ENCODE results near the gene BAX.

DNA sequence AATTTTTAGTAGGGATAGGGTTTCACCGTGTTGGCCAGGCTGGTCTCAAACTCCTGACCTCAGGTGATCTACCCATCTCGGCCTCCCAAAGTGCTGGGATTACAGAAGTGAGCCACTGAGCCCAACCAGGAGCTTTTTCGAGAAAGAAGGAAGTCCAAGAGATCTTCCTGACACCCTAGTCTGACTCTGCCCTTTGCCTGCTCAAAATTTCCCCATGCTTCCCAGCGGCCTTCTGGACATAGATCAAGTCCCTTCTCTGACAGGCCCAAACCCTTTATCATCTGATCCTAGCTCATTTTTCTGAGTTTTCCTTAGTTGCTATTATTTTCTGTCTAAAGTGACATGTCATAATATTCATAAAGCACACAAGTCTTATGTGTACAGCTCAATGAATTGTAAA is 1.5 kb upstream of the BAX start:
- TF ChIP-seq, protein P1, sequence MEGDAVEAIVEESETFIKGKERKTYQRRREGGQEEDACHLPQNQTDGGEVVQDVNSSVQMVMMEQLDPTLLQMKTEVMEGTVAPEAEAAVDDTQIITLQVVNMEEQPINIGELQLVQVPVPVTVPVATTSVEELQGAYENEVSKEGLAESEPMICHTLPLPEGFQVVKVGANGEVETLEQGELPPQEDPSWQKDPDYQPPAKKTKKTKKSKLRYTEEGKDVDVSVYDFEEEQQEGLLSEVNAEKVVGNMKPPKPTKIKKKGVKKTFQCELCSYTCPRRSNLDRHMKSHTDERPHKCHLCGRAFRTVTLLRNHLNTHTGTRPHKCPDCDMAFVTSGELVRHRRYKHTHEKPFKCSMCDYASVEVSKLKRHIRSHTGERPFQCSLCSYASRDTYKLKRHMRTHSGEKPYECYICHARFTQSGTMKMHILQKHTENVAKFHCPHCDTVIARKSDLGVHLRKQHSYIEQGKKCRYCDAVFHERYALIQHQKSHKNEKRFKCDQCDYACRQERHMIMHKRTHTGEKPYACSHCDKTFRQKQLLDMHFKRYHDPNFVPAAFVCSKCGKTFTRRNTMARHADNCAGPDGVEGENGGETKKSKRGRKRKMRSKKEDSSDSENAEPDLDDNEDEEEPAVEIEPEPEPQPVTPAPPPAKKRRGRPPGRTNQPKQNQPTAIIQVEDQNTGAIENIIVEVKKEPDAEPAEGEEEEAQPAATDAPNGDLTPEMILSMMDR (IDR thresholded peaks at IDR 0.05; ENCODE audit: insufficient read depth, low read depth, low read length): no peak
- no peak for TF ChIP-seq EZH2 (IDR thresholded peaks at IDR 0.05; ENCODE audit: insufficient read depth, low read length)

All from astrocyte (in vitro differentiated cells and primary cell).